22Rv1 (cell line): ENCODE measurements around the gene KRT4.

Experiments
- CTCF ChIP-seq: fragments of 450-650 bp; IDR thresholded peaks from 2 replicates; pipeline ENCODE4 v1.5.1; 2017; ENCODE audit warnings: mild to moderate bottlenecking
- ZFX ChIP-seq: fragments of 450-650 bp; IDR thresholded peaks from 2 replicates; pipeline ENCODE4 v1.6.1; 2017; ENCODE audit warnings: antibody characterized with exemption, borderline replicate concordance

- no peak for TF ChIP-seq CTCF
- TF ChIP-seq ZFX = no peak
Measured at GRCh38 chr12:52824741-52825410, 11.0 kb upstream of the KRT4 start.
